Measurements from ENCODE around the gene CACNG4.

The CACNG4 gene

GRCh38 chr17:67021743-67022450 lies 57.4 kb downstream of the CACNG4 start:
- Histone ChIP-seq H3K9me2 (replicated peaks; ENCODE audit: low read depth, low read length) (no peaks in the 10 kb centered on the region), H3K36me3 (ENCODE audit: insufficient read depth, low read length) (no peaks in the 10 kb centered on the region), H3F3A (ENCODE audit: low read depth) (no peaks in the 10 kb centered on the region), H2AFZ (ENCODE audit: low read length) (no peak overlapping the region), H3K27me3 (ENCODE audit: insufficient read depth, low read length, poor library complexity, severe bottlenecking) (no peaks in the 10 kb centered on the region), H3K79me2 (ENCODE audit: insufficient read depth, low read length) (no peaks in the 10 kb centered on the region), H3K4me2 (ENCODE audit: low read depth, low read length, poor library complexity, severe bottlenecking) (no peak overlapping the region), H3K9me3 (ENCODE audit: insufficient read depth, low read depth, low read length) (no peaks in the 10 kb centered on the region), H3K9ac (ENCODE audit: low read depth, low read length, poor library complexity, severe bottlenecking) (no peak overlapping the region), H3K4me3 (ENCODE audit: low read length, poor library complexity, severe bottlenecking) (no peak overlapping the region), H3K4me1 (ENCODE audit: insufficient read depth, low read length, poor library complexity, severe bottlenecking) (no peaks in the 10 kb centered on the region), H4K20me1 (ENCODE audit: insufficient read depth, low read length, poor library complexity, severe bottlenecking) (no peaks in the 10 kb centered on the region)
- TF ChIP-seq CTCF (conservative IDR thresholded peaks at IDR 0.05; ENCODE audit: low read length) (no peak), EZH2phosphoT487 (IDR thresholded peaks at IDR 0.05; ENCODE audit: borderline replicate concordance) (no peak)

- no peaks in the 10 kb centered on the region for H3F3A ChIP-seq (ENCODE audit: low read depth)
These were observed 57.9 kb downstream of the CACNG4 start for GRCh38 chr17:67022451-67022810.

GRCh38 chr17:67024736-67025135 lies 60.2 kb downstream of the CACNG4 start:
- Histone ChIP-seq H3K9ac (ENCODE audit: low read depth, low read length, poor library complexity, severe bottlenecking) (no peak overlapping the region), H3K4me2 (ENCODE audit: low read depth, low read length, poor library complexity, severe bottlenecking) (no peak overlapping the region), H3K27me3 (ENCODE audit: insufficient read depth, low read length, poor library complexity, severe bottlenecking) (no peaks in the 10 kb centered on the region), H3K9me2 (replicated peaks; ENCODE audit: low read depth, low read length) (no peaks in the 10 kb centered on the region), H3K36me3 (ENCODE audit: insufficient read depth, low read length) (no peaks in the 10 kb centered on the region), H3K79me2 (ENCODE audit: insufficient read depth, low read length) (no peaks in the 10 kb centered on the region), H3F3A (ENCODE audit: low read depth) (no peaks in the 10 kb centered on the region), H3K9me3 (ENCODE audit: insufficient read depth, low read depth, low read length) (no peaks in the 10 kb centered on the region), H3K4me3 (ENCODE audit: low read length, poor library complexity, severe bottlenecking) (no peak overlapping the region), H2AFZ (ENCODE audit: low read length) (no peak overlapping the region), H4K20me1 (ENCODE audit: insufficient read depth, low read length, poor library complexity, severe bottlenecking) (no peaks in the 10 kb centered on the region), H3K4me1 (ENCODE audit: insufficient read depth, low read length, poor library complexity, severe bottlenecking) (no peaks in the 10 kb centered on the region)
- no peak for TF ChIP-seq CTCF (conservative IDR thresholded peaks at IDR 0.05; ENCODE audit: low read length)
- TF ChIP-seq EZH2phosphoT487 (IDR thresholded peaks at IDR 0.05; ENCODE audit: borderline replicate concordance), result no peak

More at GRCh38 chr17:67022451-67022810, 57.9 kb downstream of the CACNG4 start:
- H3K4me2 ChIP-seq (ENCODE audit: low read depth, low read length, poor library complexity, severe bottlenecking), result no peak overlapping the region
- no peaks in the 10 kb centered on the region for H3K27me3 ChIP-seq (ENCODE audit: insufficient read depth, low read length, poor library complexity, severe bottlenecking)
- no peak overlapping the region for H3K4me3 ChIP-seq (ENCODE audit: low read length, poor library complexity, severe bottlenecking)
- no peaks in the 10 kb centered on the region for H3K36me3 ChIP-seq (ENCODE audit: insufficient read depth, low read length)
- no peaks in the 10 kb centered on the region for H3K4me1 ChIP-seq (ENCODE audit: insufficient read depth, low read length, poor library complexity, severe bottlenecking)
- H2AFZ ChIP-seq (ENCODE audit: low read length), result no peak overlapping the region
- H3K79me2 ChIP-seq (ENCODE audit: insufficient read depth, low read length), result no peaks in the 10 kb centered on the region
- no peak for TF ChIP-seq CTCF (conservative IDR thresholded peaks at IDR 0.05; ENCODE audit: low read length)
- no peak for TF ChIP-seq EZH2phosphoT487 (IDR thresholded peaks at IDR 0.05; ENCODE audit: borderline replicate concordance)
- H3K9me3 ChIP-seq (ENCODE audit: insufficient read depth, low read depth, low read length), result no peaks in the 10 kb centered on the region
- no peaks in the 10 kb centered on the region for H4K20me1 ChIP-seq (ENCODE audit: insufficient read depth, low read length, poor library complexity, severe bottlenecking)
- H3K9me2 ChIP-seq (replicated peaks; ENCODE audit: low read depth, low read length), result no peaks in the 10 kb centered on the region
- no peak overlapping the region for H3K9ac ChIP-seq (ENCODE audit: low read depth, low read length, poor library complexity, severe bottlenecking)
